Astrocyte of the spinal cord (primary cell): ENCODE results near the gene FAM72B.
"Not testable (repeated sequence)": the region's sequence is repeated elsewhere in the genome, so short reads cannot be mapped to it uniquely, and the experiment has no call there.

ENCODE experiments used
- DNase-seq: peaks from one replicate; pipeline ENCODE4 v3.0.0; 2011; ENCODE audit warnings: low read depth, low spot score
- H3K4me3 ChIP-seq: 2 replicates; pipeline ENCODE4 v1.5.1; 2011; ENCODE audit warnings: low read depth, mild to moderate bottlenecking, low read length, moderate library complexity
- in situ Hi-C: cut with HindIII; loops from 2 replicates; pipeline ENCODE4 v1.10.0; 2017; ENCODE audit warnings: low sequenced_read_pairs

The FAM72B gene

GRCh38 chr1:121184290-121185127 lies at the start of gene FAM72B, which contains the start of gene SRGAP2C:
Gene FAM72B, minus strand, starts transcription at chr1:121184340. Its CDS starts 851 bp downstream, at chr1:121183489.
Gene SRGAP2C, plus strand, starts transcription at chr1:121184975. Its CDS starts 2,472 bp downstream, at chr1:121187447.
- in situ Hi-C loops, result not testable (repeated sequence)
- H3K4me3 ChIP-seq, result peak within 1 kb of the TSS; percentile 46
- DNase-seq, result peak; percentile 99

- DNase-seq, in situ Hi-C loops, H3K4me3 ChIP-seq: not testable (repeated sequence)
Observed at GRCh38 chr1:121232445-121233125, 48.4 kb upstream of the FAM72B start.

- DNase-seq, in situ Hi-C loops, H3K4me3 ChIP-seq: not testable (repeated sequence)
Observed at GRCh38 chr1:121230636-121231035, 46.5 kb upstream of the FAM72B start.

GRCh38 chr1:121227544-121228330 lies 43.6 kb upstream of the FAM72B start:
- DNase-seq, in situ Hi-C loops, H3K4me3 ChIP-seq: not testable (repeated sequence)

GRCh38 chr1:121226925-121227324 lies 42.8 kb upstream of the FAM72B start:
- in situ Hi-C loops, H3K4me3 ChIP-seq, DNase-seq: not testable (repeated sequence)

GRCh38 chr1:121226295-121226904 lies 42.3 kb upstream of the FAM72B start:
- in situ Hi-C loops, DNase-seq, H3K4me3 ChIP-seq: not testable (repeated sequence)

GRCh38 chr1:121224714-121225113 lies 40.6 kb upstream of the FAM72B start:
- DNase-seq, H3K4me3 ChIP-seq, in situ Hi-C loops: not testable (repeated sequence)

GRCh38 chr1:121221770-121222169 lies 37.6 kb upstream of the FAM72B start:
- in situ Hi-C loops, H3K4me3 ChIP-seq: not testable (repeated sequence)

GRCh38 chr1:121216676-121217075 lies 32.5 kb upstream of the FAM72B start:
- H3K4me3 ChIP-seq, in situ Hi-C loops, DNase-seq: not testable (repeated sequence)

More at GRCh38 chr1:121221770-121222169, 37.6 kb upstream of the FAM72B start:
- DNase-seq, result peak; percentile 0

GRCh38 chr1:121215699-121216417 lies 31.7 kb upstream of the FAM72B start:
- DNase-seq, H3K4me3 ChIP-seq, in situ Hi-C loops: not testable (repeated sequence)

GRCh38 chr1:121214544-121215156 lies 30.5 kb upstream of the FAM72B start:
- DNase-seq, H3K4me3 ChIP-seq, in situ Hi-C loops: not testable (repeated sequence)

GRCh38 chr1:121213491-121213890 lies 29.4 kb upstream of the FAM72B start:
- DNase-seq, H3K4me3 ChIP-seq, in situ Hi-C loops: not testable (repeated sequence)

GRCh38 chr1:121210778-121211177 lies 26.6 kb upstream of the FAM72B start:
- DNase-seq, in situ Hi-C loops, H3K4me3 ChIP-seq: not testable (repeated sequence)

GRCh38 chr1:121208375-121208774 lies 24.2 kb upstream of the FAM72B start:
- DNase-seq, in situ Hi-C loops, H3K4me3 ChIP-seq: not testable (repeated sequence)

- DNase-seq, in situ Hi-C loops, H3K4me3 ChIP-seq: not testable (repeated sequence)
Observed at GRCh38 chr1:121207328-121207727, 23.2 kb upstream of the FAM72B start.
